H1 (cell line): Measurements from ENCODE around the gene TRNAU1AP. TPM values are rescaled to one million over a fixed set of nuclear protein-coding genes. Genes with fewer than 3 reads are reported as not detected.

Source experiments
- CTCF ChIA-PET: fragments of 300-600 bp; sonication (Branson Sonifier 250); formaldehyde crosslinking; loops from one replicate; lab custom pipeline; 2021; ENCODE audit not compliant: partially characterized antibody; lab: Charles Lee
- POLR2A ChIA-PET: fragments of 300-600 bp; sonication (Branson Sonifier 250); formaldehyde crosslinking; loops from one replicate; lab custom pipeline; 2021; ENCODE audit warnings: inconsistent platforms; ENCODE audit not compliant: partially characterized antibody; lab: Charles Lee
- DNase-seq, 2 experiments: peaks; one replicate each; pipeline versions ENCODE4 v3.0.0 to v3.0.0-alpha.2; 2010 to 2022; ENCODE audit warnings: low spot score in 2 of 2, low read depth in 1 of 2, mixed read lengths in 1 of 2
- FAIRE-seq: peaks from 2 replicates; lab custom pipeline; 2011; peaks lifted over from hg19 to GRCh38; lab: Jason Lieb, UNC
- H2AFZ ChIP-seq: 2 replicates; pipeline ENCODE4 v1.8.1; 2012; ENCODE audit warnings: low read length, inconsistent platforms
- H2AK5ac ChIP-seq: 2 replicates; pipeline ENCODE4 v1.6.1; 2013; ENCODE audit warnings: low read depth, low read length
- H2BK120ac ChIP-seq: replicated peaks from 2 replicates; pipeline ENCODE3; 2013; ENCODE audit warnings: low read depth, low read length, inconsistent platforms
- H2BK12ac ChIP-seq: 2 replicates; pipeline ENCODE4 v1.6.1; 2013; ENCODE audit warnings: low read depth, low read length
- H2BK15ac ChIP-seq: 2 replicates; pipeline ENCODE4 v1.6.1; 2013; ENCODE audit warnings: low read length
- H2BK20ac ChIP-seq: 2 replicates; pipeline ENCODE4 v1.6.1; 2013; ENCODE audit warnings: low read length
- H2BK5ac ChIP-seq: 2 replicates; pipeline ENCODE4 v1.6.1; 2013; ENCODE audit warnings: low read depth, low read length
- H3K14ac ChIP-seq: 2 replicates; pipeline ENCODE4 v1.6.1; 2013; ENCODE audit warnings: inconsistent platforms; ENCODE audit not compliant: insufficient read length
- H3K18ac ChIP-seq: 2 replicates; pipeline ENCODE4 v1.6.1; 2013; ENCODE audit warnings: low read length; ENCODE audit errors: extremely low read depth
- H3K23ac ChIP-seq: 2 replicates; pipeline ENCODE4 v1.6.1; 2013; ENCODE audit warnings: inconsistent platforms; ENCODE audit not compliant: insufficient read length
- H3K23me2 ChIP-seq: 2 replicates; pipeline ENCODE4 v1.6.1; 2013; ENCODE audit warnings: low read depth, low read length
- H3K27ac ChIP-seq: 2 replicates; pipeline ENCODE4 v1.6.1; 2011; ENCODE audit warnings: low read depth, low read length, inconsistent platforms
- H3K27me3 ChIP-seq, 4 experiments: replicated peaks in 1 of 4; 1 replicate in 1 of 4; 2 replicates in 3 of 4; pipeline versions ENCODE4 v1.6.1 to v1.8.1; 2011 to 2013; ENCODE audit warnings: low read length in 3 of 4, mild to moderate bottlenecking in 3 of 4, inconsistent platforms in 2 of 4, mixed read lengths in 2 of 4, moderate library complexity in 1 of 4; ENCODE audit not compliant: control insufficient read depth in 3 of 4, insufficient read depth in 3 of 4; ENCODE audit errors: extremely low read depth in 1 of 4
- H3K36me3 ChIP-seq, 4 experiments: 2 replicates each; pipeline versions ENCODE4 v1.6.1 to v1.8.1; 2011 to 2013; ENCODE audit warnings: mild to moderate bottlenecking in 4 of 4, low read length in 3 of 4, moderate library complexity in 2 of 4, control low read depth in 1 of 4, inconsistent platforms in 1 of 4; ENCODE audit not compliant: insufficient read depth in 4 of 4, control insufficient read depth in 2 of 4
- H3K4ac ChIP-seq: replicated peaks from 2 replicates; pipeline ENCODE3; 2013; ENCODE audit warnings: low read length, low read depth, mixed read lengths, inconsistent platforms; ENCODE audit not compliant: insufficient read length
- H3K4me1 ChIP-seq, 4 experiments: replicated peaks in 1 of 4; 1 replicate in 1 of 4; 2 replicates in 3 of 4; pipeline versions ENCODE4 v1.6.1 to v1.8.1; 2011 to 2013; ENCODE audit warnings: low read length in 3 of 4, inconsistent platforms in 2 of 4, mixed read lengths in 1 of 4; ENCODE audit not compliant: insufficient read depth in 4 of 4, control insufficient read depth in 3 of 4
- H3K4me2 ChIP-seq, 2 experiments: 2 replicates each; pipeline versions ENCODE4 v1.6.1 to v1.8.1; 2011 to 2013; ENCODE audit warnings: low read depth in 2 of 2, low read length in 2 of 2, control low read depth in 1 of 2, inconsistent platforms in 1 of 2, mild to moderate bottlenecking in 1 of 2; ENCODE audit not compliant: insufficient read depth in 1 of 2
- H3K4me3 ChIP-seq, 4 experiments: fragments of 200-600, 300-600 bp in 1 of 4; sonication (generic), shearing (Covaris generic), sonication (Bioruptor Twin) in 1 of 4; 2 replicates each; pipeline versions ENCODE4 v1.5.1 to v1.8.1; 2011 to 2016; ENCODE audit warnings: low read length in 4 of 4, low read depth in 3 of 4, control low read depth in 2 of 4, inconsistent platforms in 2 of 4, mild to moderate bottlenecking in 2 of 4, mixed read lengths in 1 of 4, moderate library complexity in 1 of 4; ENCODE audit not compliant: insufficient read depth in 2 of 4; ENCODE audit errors: extremely low read depth in 1 of 4
- H3K56ac ChIP-seq: replicated peaks from 2 replicates; pipeline ENCODE3; 2013; ENCODE audit warnings: low read depth, mild to moderate bottlenecking, mixed read lengths, low read length, inconsistent platforms; ENCODE audit not compliant: insufficient read length
- H3K79me1 ChIP-seq: 2 replicates; pipeline ENCODE4 v1.6.1; 2013; ENCODE audit warnings: low read depth, low read length, control low read depth
- H3K79me2 ChIP-seq, 2 experiments: 2 replicates each; pipeline versions ENCODE4 v1.6.1 to v1.8.1; 2012 to 2013; ENCODE audit warnings: low read length in 2 of 2, mild to moderate bottlenecking in 2 of 2, inconsistent platforms in 1 of 2; ENCODE audit not compliant: insufficient read depth in 2 of 2, control insufficient read depth in 1 of 2
- H3K9ac ChIP-seq, 4 experiments: replicated peaks in 1 of 4; 1 replicate in 1 of 4; 2 replicates in 3 of 4; pipeline versions ENCODE4 v1.6.1 to v1.8.1; 2011 to 2013; ENCODE audit warnings: low read depth in 3 of 4, low read length in 3 of 4, control low read depth in 2 of 4, mild to moderate bottlenecking in 2 of 4, moderate library complexity in 2 of 4, inconsistent platforms in 1 of 4; ENCODE audit errors: extremely low read depth in 1 of 4
- H3K9me3 ChIP-seq, 2 experiments: 2 replicates each; pipeline versions ENCODE4 v1.6.1 to v1.8.1; 2012 to 2013; ENCODE audit warnings: mild to moderate bottlenecking in 2 of 2, moderate library complexity in 2 of 2, control low read depth in 1 of 2, inconsistent platforms in 1 of 2, low read depth in 1 of 2, low read length in 1 of 2, mixed read lengths in 1 of 2; ENCODE audit not compliant: insufficient read depth in 2 of 2
- H4K20me1 ChIP-seq, 2 experiments: replicated peaks in 1 of 2; 2 replicates each; pipeline versions ENCODE3 to v1.8.1; 2011 to 2013; ENCODE audit warnings: inconsistent platforms in 2 of 2, low read length in 2 of 2, mild to moderate bottlenecking in 1 of 2; ENCODE audit not compliant: insufficient read depth in 2 of 2, control insufficient read depth in 1 of 2
- H4K5ac ChIP-seq: 2 replicates; pipeline ENCODE4 v1.6.1; 2013; ENCODE audit warnings: low read length, low read depth, mixed read lengths, inconsistent platforms; ENCODE audit not compliant: insufficient read length
- H4K8ac ChIP-seq: 2 replicates; pipeline ENCODE4 v1.8.0; 2013; ENCODE audit warnings: mild to moderate bottlenecking, moderate library complexity, low read length, inconsistent platforms; ENCODE audit not compliant: insufficient read depth; ENCODE audit errors: extremely low read depth
- H4K91ac ChIP-seq: replicated peaks from 2 replicates; pipeline ENCODE3; 2013; ENCODE audit warnings: low read length, mixed read lengths, inconsistent platforms; ENCODE audit not compliant: insufficient read length
- EZH2 ChIP-seq: fragments of 200-600 bp; sonication (generic); IDR thresholded peaks from 2 replicates; pipeline ENCODE4 v1.7.1; 2012; ENCODE audit warnings: low read depth, mild to moderate bottlenecking, moderate library complexity, low read length, inconsistent platforms; ENCODE audit not compliant: severe bottlenecking
- GTF2F1 ChIP-seq: IDR thresholded peaks from 2 replicates; pipeline ENCODE4 v1.6.1; 2012; ENCODE audit warnings: low read depth, low read length, improper control_type of control experiment, borderline replicate concordance
- JUND ChIP-seq: IDR thresholded peaks from 2 replicates; pipeline ENCODE4 v1.6.1; 2011; ENCODE audit warnings: mild to moderate bottlenecking, improper control_type of control experiment, low read length
- RAD21 ChIP-seq, 2 experiments: IDR thresholded peaks in 1 of 2; conservative IDR thresholded peaks in 1 of 2; 2 replicates each; pipeline ENCODE4 v1.6.1; 2011; ENCODE audit warnings: low read depth in 2 of 2, low read length in 2 of 2, improper control_type of control experiment in 1 of 2, inconsistent platforms in 1 of 2, mild to moderate bottlenecking in 1 of 2, moderate library complexity in 1 of 2
- RBBP5 ChIP-seq: IDR thresholded peaks from 2 replicates; pipeline ENCODE4 v1.7.1; 2012; ENCODE audit warnings: low read depth, mild to moderate bottlenecking, inconsistent platforms, low read length, moderate library complexity, borderline replicate concordance
- RXRA ChIP-seq: IDR thresholded peaks from 2 replicates; pipeline ENCODE4 v1.6.1; 2011; ENCODE audit warnings: low read depth, mild to moderate bottlenecking, low read length, moderate library complexity; ENCODE audit not compliant: insufficient read depth
- SIN3A ChIP-seq, 2 experiments: IDR thresholded peaks in 1 of 2; conservative IDR thresholded peaks in 1 of 2; 2 replicates each; pipeline ENCODE4 v1.6.1; 2011 to 2012; ENCODE audit warnings: low read length in 2 of 2, improper control_type of control experiment in 1 of 2, low read depth in 1 of 2, mild to moderate bottlenecking in 1 of 2
- TAF1 ChIP-seq: IDR thresholded peaks from 2 replicates; pipeline ENCODE4 v1.6.1; 2011; ENCODE audit warnings: mild to moderate bottlenecking, low read depth, low read length
- WGBS, 2 experiments: shearing (Covaris generic) in 1 of 2; methylation state at CpG; one replicate each; pipeline versions ENCODE4 v1.1.6 to v1.1.7; 2013 to 2015; ENCODE audit warnings: low lambda C conversion rate in 2 of 2, mixed read lengths in 2 of 2, inconsistent platforms in 1 of 2, low coverage in 1 of 2, missing lambda C conversion rate in 1 of 2; ENCODE audit not compliant: insufficient replicate concordance in 2 of 2, insufficient coverage in 1 of 2, insufficient read length in 1 of 2; ENCODE audit errors: extremely low coverage in 1 of 2, missing lambda C conversion rate in 1 of 2; 5-methylcytosine and 5-hydroxymethylcytosine counted together
- polyA plus RNA-seq, 7 experiments: library from polyadenylated mRNA; depleted of rRNA in 3 of 7; stranded (reverse) in 5 of 7; unstranded in 2 of 7; fragments of >200 nt in 5 of 7; fragments of 200-250 nt in 2 of 7; gene quantifications; 1 replicate in 5 of 7; 2 replicates in 1 of 7; 4 replicates in 1 of 7; pipeline versions ENCODE4 v1.2.1 to v1.2.3, GENCODE V29; 2011 to 2013; ENCODE audit warnings: missing spikeins in 2 of 7, mixed read lengths in 2 of 7
- total RNA-seq: library from RNA; stranded (reverse); fragmentation: NEBNext Ultra II Directional; extraction: Animal tissue kit (Norgen Biotek cat#: 25700); gene quantifications from 2 replicates; pipeline ENCODE4 v1.2.1, GENCODE V29; 2021
- TF ChIP-seq, protein P1 (sequence below): IDR thresholded peaks from 2 replicates; pipeline ENCODE4 v1.6.1; 2012; ENCODE audit warnings: inconsistent platforms

TRNAU1AP gene
- total and polyA plus RNA-seq, 2 of the 8 experiments (the other 6 are each of a cell fraction or from before 2014, with no cell fraction given), result 35.2 to 37.1 TPM

GRCh38 chr1:28518000-28518744 is 34.7 kb upstream of the TRNAU1AP start:
- Histone ChIP-seq H2BK5ac (peak overlapping the region; percentile 96), H4K8ac (peak overlapping the region; percentile 98; the same call in 1 of the 2 replicates), H3K4ac (peak overlapping the region; percentile 94), H4K5ac (peak overlapping the region; percentile 84), H3K9ac (peak overlapping the region; percentile 81 to 100 (median 97)), H2BK120ac (no peak overlapping the region), H3K79me1 (peaks cover 10% of the 10 kb centered on the region), H3K4me1 (peaks cover 7 to 16% (median 11%) of the 10 kb centered on the region in 4 experiments), H3K18ac (peak overlapping the region; percentile 99), H3K23me2 (peaks cover 6% of the 10 kb centered on the region), H3K79me2 (peaks cover 14 to 39% of the 10 kb centered on the region in 2 experiments; a peak in 3 of 4 replicates), H3K27me3 (no peaks in the 10 kb centered on the region), H3K27ac (peak overlapping the region; percentile 95), H2BK20ac (no peak overlapping the region), H3K14ac (no peak overlapping the region), H2AFZ (0 out of 2 replicates have a peak overlapping the region, but pooled peaks have one; percentile 3), H4K20me1 (peaks cover 3 to 7% of the 10 kb centered on the region in 2 experiments), H2BK12ac (no peak overlapping the region), H2AK5ac (peak overlapping the region; percentile 98; the same call in 1 of the 2 replicates), H3K4me3 (peak overlapping the region; percentile 66 to 83 (median 78)), H3K4me2 (peak overlapping the region; percentile 97 to 99), H3K36me3 (peaks cover 0 to 8% (median 0%) of the 10 kb centered on the region in 4 experiments; a peak in 2 of 8 replicates), H2BK15ac (no peak overlapping the region), H4K91ac (peak overlapping the region; percentile 95), H3K23ac (no peak overlapping the region), H3K56ac (peak overlapping the region; percentile 90), H3K9me3 (no peaks in the 10 kb centered on the region)
- FAIRE-seq, result no peak
- WGBS, 2 experiments, result 0% methylated on average over 63 of the region's 92 CpGs; no CpG with 5 or more reads in 1 of the 2 experiments
- peak in 1 of 2 experiments; percentile 98 for DNase-seq
- ChIA-PET POLR2A (interaction anchor here (0.6 to 31.3 kb wide), 19 partner anchors 9 to 281 kb away, joined by 3 to 660 read pairs (median 4); partner anchors contain the start of genes RAB42, RCC1, TAF12 and TRNAU1AP), CTCF (interaction anchor here (0.6 to 8.0 kb wide), 19 partner anchors 8 to 1712 kb away, joined by 3 to 59 read pairs (median 4); partner anchors contain the start of gene TRNAU1AP)
- no peak for TF ChIP-seq RXRA
- peak; percentile 91 for TF ChIP-seq TAF1
- TF ChIP-seq RAD21 (IDR thresholded peaks at IDR 0.05 in 1 of 2, conservative IDR thresholded peaks at IDR 0.05 in 1 of 2; ENCODE audit: low read depth in 2 of 2, low read length in 2 of 2), result peak; percentile 75 to 87
- TF ChIP-seq, protein P1, sequence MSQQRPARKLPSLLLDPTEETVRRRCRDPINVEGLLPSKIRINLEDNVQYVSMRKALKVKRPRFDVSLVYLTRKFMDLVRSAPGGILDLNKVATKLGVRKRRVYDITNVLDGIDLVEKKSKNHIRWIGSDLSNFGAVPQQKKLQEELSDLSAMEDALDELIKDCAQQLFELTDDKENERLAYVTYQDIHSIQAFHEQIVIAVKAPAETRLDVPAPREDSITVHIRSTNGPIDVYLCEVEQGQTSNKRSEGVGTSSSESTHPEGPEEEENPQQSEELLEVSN, result 0 out of 2 replicates have a peak, but pooled peaks have one; percentile 32
- TF ChIP-seq RBBP5, result peak; percentile 44; the same call in 1 of the 2 replicates
- TF ChIP-seq SIN3A (conservative IDR thresholded peaks at IDR 0.05 in 1 of 2, IDR thresholded peaks at IDR 0.05 in 1 of 2; ENCODE audit: low read depth in 1 of 2, low read length in 2 of 2), result peak in 1 of 2 experiments; percentile 82; a peak in 2 of 4 replicates
- peak; percentile 16; the same call in 1 of the 2 replicates for TF ChIP-seq GTF2F1
- peak; percentile 55; the same call in 1 of the 2 replicates for TF ChIP-seq JUND
- no peak for TF ChIP-seq EZH2
